Stimulated activated CD8-positive, alpha-beta memory T cell treated with anti-CD3 and anti-CD28 coated beads, Interleukin-12 subunit alpha, Interleukin-12 subunit beta, amount 100 ng/mL, for 4 hours (primary cell): Measurements from ENCODE around the gene KRT9.
"Not testable (repeated sequence)": the region's sequence is repeated elsewhere in the genome, so short reads cannot be mapped to it uniquely, and the experiment has no call there.

Experiments
- DNase-seq: peaks from one replicate; pipeline ENCODE4 v3.0.0-alpha.2; 2020; ENCODE audit warnings: low read depth

The KRT9 gene

DNA sequence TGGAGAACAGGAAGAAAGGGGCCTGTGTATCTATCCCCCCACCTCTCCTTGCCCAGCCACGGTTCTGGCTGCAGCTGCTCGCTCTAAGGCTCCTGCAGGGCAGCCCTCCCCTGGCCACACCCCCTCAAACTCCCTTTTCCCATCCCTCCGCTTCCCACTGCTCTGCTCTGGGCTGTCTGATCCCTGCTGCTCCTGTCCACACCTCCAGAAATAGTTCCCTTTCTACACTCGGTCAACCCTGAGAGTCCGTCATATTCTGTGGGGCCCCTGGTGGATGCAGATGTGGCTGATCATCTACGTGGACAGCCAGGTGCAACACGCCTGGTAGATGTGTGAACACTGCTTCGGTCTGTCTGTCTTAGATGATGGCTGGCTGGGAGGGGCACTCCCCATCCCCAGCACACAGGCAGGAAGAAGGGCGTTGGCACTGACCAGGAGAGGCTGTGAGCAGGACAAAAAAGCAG lies 24.4 kb downstream of the KRT9 start:
- DNase-seq: no peak

- DNase-seq: no peak
Measured at GRCh38 chr17:41546819-41547218, 25.0 kb downstream of the KRT9 start.

- no peak for DNase-seq
Measured at GRCh38 chr17:41545829-41546410, 25.9 kb downstream of the KRT9 start.

GRCh38 chr17:41544935-41545334 lies 26.9 kb downstream of the KRT9 start:
- no peak for DNase-seq

DNA sequence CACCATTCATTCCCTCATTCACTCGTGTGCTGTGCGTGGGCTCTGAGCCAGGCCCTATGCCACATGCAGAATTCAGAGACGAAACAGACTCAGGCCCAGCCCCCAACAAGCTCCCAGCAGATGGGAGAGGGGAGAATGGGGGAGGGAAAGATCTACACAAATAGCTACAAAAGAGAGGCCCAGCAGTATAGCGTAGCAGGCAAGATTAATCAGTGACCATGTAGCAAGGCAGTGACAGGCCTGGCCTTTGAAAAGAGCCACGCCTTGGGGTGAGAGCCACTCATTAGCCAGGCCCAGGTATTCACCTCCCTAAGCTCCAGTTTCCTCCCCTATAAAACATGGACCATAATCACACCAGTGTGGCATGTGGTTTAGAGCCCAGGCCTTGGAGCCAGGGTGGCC lies 27.4 kb downstream of the KRT9 start:
- no peak for DNase-seq

GRCh38 chr17:41542786-41543185 lies 29.1 kb downstream of the KRT9 start:
- not testable (repeated sequence) for DNase-seq

DNA sequence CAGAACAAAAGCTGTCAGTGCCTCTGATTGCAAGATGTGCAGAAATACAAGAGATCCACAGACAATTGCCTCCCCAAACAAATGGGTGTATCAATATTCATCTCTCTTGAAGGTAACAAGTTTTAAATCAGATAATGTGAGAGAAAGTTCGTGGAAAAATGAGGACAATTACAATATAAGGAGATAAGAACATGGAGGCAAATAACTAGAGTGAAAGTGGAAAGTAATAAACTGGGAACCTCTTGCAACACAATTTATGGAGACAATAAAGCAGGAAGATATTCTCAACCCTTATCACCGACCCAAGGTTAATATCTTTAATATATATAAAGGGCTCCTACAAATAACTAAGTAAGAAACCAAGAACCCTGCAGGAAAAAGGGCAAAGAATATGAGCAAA lies 29.5 kb downstream of the KRT9 start:
- no peak for DNase-seq

- DNase-seq: no peak
Measured at GRCh38 chr17:41540921-41541625, 30.8 kb downstream of the KRT9 start.

GRCh38 chr17:41539979-41540701 lies 31.7 kb downstream of the KRT9 start:
- no peak for DNase-seq

DNA sequence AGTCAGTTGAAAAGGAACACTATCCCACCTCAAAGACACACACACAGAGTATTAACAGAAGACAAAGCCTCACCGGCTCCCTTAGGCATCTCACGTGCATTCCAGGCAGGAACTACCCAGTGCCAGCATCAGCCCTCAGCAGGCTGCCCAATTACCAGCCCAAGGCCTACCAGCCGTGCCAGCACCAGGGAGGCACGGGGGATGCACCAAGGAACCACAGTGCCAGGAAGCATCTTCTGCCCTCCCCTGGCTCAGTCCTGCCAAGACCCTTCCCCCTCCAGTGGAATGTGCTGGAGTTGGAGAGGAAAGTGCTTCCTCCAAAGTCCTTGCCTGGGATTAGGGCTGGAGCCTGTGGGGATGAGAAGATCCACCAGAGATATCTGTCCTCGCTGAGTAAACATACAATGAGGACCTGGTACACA lies 32.8 kb downstream of the KRT9 start:
- DNase-seq: no peak

DNA sequence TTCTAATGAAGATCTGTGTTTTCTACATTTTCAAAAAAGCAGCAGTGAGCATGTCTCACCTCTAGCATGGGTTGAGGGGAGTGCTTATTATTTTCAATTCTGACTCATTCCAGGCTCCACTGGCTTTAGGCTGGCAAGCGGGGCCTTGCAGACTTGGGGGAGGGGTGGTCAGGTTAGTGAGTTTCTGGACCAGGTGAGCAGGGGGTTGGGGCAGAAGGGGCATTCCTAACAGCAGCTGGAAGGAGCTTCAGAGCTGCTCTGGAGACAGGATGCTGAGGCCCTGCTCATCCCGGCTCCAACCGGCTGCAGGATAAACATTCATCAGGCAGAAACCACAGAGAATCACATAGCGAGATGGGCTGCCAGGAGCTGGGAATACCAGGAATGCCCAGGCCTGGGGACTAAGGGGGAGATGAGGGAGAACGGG lies 33.3 kb downstream of the KRT9 start:
- DNase-seq: no peak

- DNase-seq: no peak
Measured at GRCh38 chr17:41537990-41538389, 33.9 kb downstream of the KRT9 start.

DNA sequence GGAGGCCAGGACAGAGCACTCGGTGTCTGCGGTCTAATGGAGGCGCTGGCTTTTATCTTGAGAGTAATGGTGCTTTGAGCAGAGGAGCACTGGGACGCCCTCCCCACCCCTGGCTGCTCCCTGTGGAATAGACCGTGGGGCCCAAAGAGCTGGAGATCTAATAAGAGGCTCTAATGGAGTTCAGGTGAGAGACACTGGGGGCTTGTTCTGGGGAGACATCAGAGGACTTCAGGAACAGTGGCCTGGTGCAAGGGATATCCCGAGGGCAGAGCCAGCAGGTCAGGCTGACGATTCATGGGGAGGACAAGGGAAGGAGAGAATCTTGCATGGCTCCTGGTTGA lies 34.3 kb downstream of the KRT9 start:
- DNase-seq: no peak

- DNase-seq: no peak
Measured at GRCh38 chr17:41536741-41537613, 34.9 kb downstream of the KRT9 start.

DNA sequence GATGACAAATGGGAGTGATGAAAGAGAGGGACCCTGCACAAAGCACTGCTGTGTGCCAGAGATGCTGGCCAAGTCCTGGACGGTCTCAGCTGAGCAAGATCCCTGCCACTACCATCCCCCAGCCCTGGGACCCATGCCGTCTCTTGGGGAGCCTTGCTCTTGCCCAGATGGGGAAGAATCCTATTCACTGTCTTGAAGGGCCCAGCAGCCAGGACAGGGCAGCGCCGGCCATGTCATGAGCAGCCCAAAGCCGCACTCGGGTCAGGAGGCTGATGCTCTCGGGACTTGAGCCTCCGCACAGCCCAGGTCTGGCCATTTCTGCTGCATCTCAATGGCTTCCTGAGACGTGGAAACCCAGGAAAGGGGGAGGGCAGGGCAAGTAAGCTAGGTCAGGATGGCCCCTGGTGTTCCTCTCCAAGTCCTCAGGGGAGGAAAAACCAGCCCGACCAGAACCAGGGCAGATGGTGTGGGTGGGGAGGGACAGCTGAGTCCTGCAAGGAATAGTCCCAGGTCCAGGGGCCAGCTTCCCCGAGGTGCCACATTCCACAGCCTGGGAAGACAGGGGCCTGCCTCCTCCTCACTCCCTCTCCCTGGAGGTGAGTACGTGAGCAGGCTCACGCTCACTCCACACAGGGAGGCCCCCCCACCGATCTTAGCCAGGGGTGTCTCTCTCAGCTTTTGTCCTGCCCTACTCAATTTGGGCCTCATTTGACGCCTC lies 35.9 kb downstream of the KRT9 start:
- no peak for DNase-seq

GRCh38 chr17:41534899-41535546 lies 36.8 kb downstream of the KRT9 start:
- no peak for DNase-seq

- no peak for DNase-seq
Measured at GRCh38 chr17:41533613-41534012, 38.2 kb downstream of the KRT9 start.

GRCh38 chr17:41532947-41533570 lies 38.8 kb downstream of the KRT9 start:
- no peak for DNase-seq

DNA sequence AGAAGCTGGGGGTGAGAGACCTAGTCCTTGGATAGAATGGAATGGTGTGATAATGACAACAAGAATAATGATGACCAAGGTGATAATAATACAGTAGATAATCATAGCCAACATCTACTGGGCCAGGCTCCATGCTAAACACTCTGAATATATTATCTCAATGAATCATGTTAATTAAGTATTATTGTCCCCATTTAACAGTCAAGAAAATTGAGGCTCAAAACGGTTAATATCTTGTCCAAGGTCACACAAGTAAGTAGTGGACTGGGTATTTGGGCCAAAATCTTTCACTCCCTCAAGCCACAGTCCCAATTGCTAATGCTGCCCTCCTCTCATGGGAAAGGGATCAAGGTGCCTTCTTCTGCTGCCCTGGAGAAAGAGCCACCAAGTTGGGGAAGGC lies 39.9 kb downstream of the KRT9 start:
- DNase-seq: no peak
